Natural killer cell (primary cell): ENCODE data around the gene FGA. TPM values are rescaled to one million over a fixed set of nuclear protein-coding genes. Genes with fewer than 3 reads are reported as not detected.

Experiments
- ATAC-seq, 3 donors: fragments of 150-1000 bp in 2 of 3; fragments of 200-7000 bp in 1 of 3; cut with Tn5 transposase; 1 replicate in 1 of 3; 2 replicates in 2 of 3; pipeline ENCODE4 v1.10.0; 2021; ENCODE audit warnings: mild to moderate bottlenecking in 2 of 3, moderate library complexity in 2 of 3
- DNase-seq, 2 donors: peaks; one replicate each; pipeline versions ENCODE4 v3.0.0 to v3.0.0-alpha.2; 2013 to 2021; ENCODE audit warnings: mixed read lengths in 1 of 2
- H3K27ac ChIP-seq: one replicate; pipeline ENCODE4 v1.5.1; 2013; ENCODE audit warnings: mild to moderate bottlenecking, low read length
- H3K27me3 ChIP-seq: one replicate; pipeline ENCODE4 v1.6.1; 2013; ENCODE audit warnings: low read length; ENCODE audit not compliant: control insufficient read depth, insufficient read depth
- H3K36me3 ChIP-seq: one replicate; pipeline ENCODE4 v1.6.1; 2013; ENCODE audit warnings: low read length; ENCODE audit not compliant: control insufficient read depth, insufficient read depth
- H3K4me1 ChIP-seq: one replicate; pipeline ENCODE4 v1.6.1; 2013; ENCODE audit warnings: low read length; ENCODE audit not compliant: control insufficient read depth, insufficient read depth
- H3K4me3 ChIP-seq: one replicate; pipeline ENCODE4 v1.5.1; 2013; ENCODE audit warnings: low read length
- H3K9me3 ChIP-seq: one replicate; pipeline ENCODE4 v1.6.1; 2013; ENCODE audit warnings: low read length; ENCODE audit not compliant: control insufficient read depth, insufficient read depth
- H3K27ac Mint-ChIP-seq, 2 donors: one replicate each; pipeline ENCODE4 v1.8.0; 2022; ENCODE audit warnings: mild to moderate bottlenecking in 2 of 2, mixed read lengths in 2 of 2, moderate library complexity in 1 of 2
- H3K27me3 Mint-ChIP-seq, 2 donors: one replicate each; pipeline ENCODE4 v1.8.0; 2022; ENCODE audit warnings: low read depth in 2 of 2, mixed read lengths in 2 of 2
- H3K36me3 Mint-ChIP-seq: one replicate; pipeline ENCODE4 v1.8.0; 2022; ENCODE audit warnings: mixed read lengths
- H3K4me1 Mint-ChIP-seq, 2 donors: one replicate each; pipeline ENCODE4 v1.8.0; 2022; ENCODE audit warnings: mixed read lengths in 2 of 2
- H3K4me3 Mint-ChIP-seq: one replicate; pipeline ENCODE4 v1.8.0; 2022; ENCODE audit warnings: mild to moderate bottlenecking, moderate library complexity, mixed read lengths
- H3K9me3 Mint-ChIP-seq, 2 donors: one replicate each; pipeline ENCODE4 v1.8.0; 2022; ENCODE audit warnings: mixed read lengths in 2 of 2
- WGBS: methylation state at CpG from one replicate; pipeline ENCODE4 v1.1.7; 2013; ENCODE audit warnings: missing lambda C conversion rate; ENCODE audit not compliant: insufficient coverage; 5-methylcytosine and 5-hydroxymethylcytosine counted together
- intact Hi-C: fragments of 100-400 bp; cut with micrococcal nuclease; formaldehyde crosslinking; loops from one replicate; pipeline ENCODE4 v1.14.2; 2022
- total RNA-seq, 4 donors: library from RNA; stranded (reverse); fragments of 120-200 nt in 1 of 4; gene quantifications; one replicate each; pipeline versions ENCODE4 v1.2.3 to v1.2.4, GENCODE V29; 2013 to 2022
- TF ChIP-seq, protein P1 (sequence below): fragments of 200-600 bp; IDR thresholded peaks from one replicate; pipeline ENCODE4 v1.8.0; 2022; ENCODE audit warnings: antibody characterized with exemption

Gene FGA
- total RNA-seq, 3 donors from 2014 or later (not counting 1 experiment from before 2014, with no cell fraction given) = not detected

DNA sequence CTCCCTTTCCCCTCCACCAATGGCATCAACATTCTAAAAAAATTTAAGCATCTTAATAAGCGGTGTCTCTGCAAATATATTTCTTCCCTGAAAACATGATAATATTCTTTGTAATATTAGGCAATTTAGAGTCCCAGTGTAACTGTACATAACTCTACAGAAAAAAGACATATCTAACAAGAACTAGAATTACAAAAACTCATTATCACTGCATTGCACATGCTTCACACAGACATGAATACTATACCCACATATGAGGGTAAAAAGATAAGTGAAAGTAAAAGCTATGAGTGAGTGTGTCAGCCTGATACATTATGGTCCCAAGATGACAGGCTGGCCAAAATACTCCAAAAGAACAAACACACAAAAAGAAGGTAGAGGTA is 30.1 kb downstream of the FGA start:
- H3K4me1 Mint-ChIP-seq = no peaks in the 10 kb centered on the region
- H3K4me3 ChIP-seq = no peak overlapping the region
- peaks cover 2% of the 10 kb centered on the region for H3K27me3 ChIP-seq
- no peak overlapping the region for H3K27ac Mint-ChIP-seq
- ATAC-seq (no peak), DNase-seq (no peak)
- intact Hi-C loops = no loop called here
- H3K36me3 ChIP-seq = no peaks in the 10 kb centered on the region
- H3K27ac ChIP-seq = no peak overlapping the region
- H3K36me3 Mint-ChIP-seq = no peaks in the 10 kb centered on the region
- H3K27me3 Mint-ChIP-seq = peaks cover 3 to 17% of the 10 kb centered on the region in 2 donors
- no peak overlapping the region for H3K4me3 Mint-ChIP-seq
- no peaks in the 10 kb centered on the region for H3K4me1 ChIP-seq
- WGBS = no CpG with 5 or more reads among the region's 1 CpG
- H3K9me3 ChIP-seq = no peaks in the 10 kb centered on the region
- H3K9me3 Mint-ChIP-seq = no peaks in the 10 kb centered on the region
- TF ChIP-seq, protein P1, sequence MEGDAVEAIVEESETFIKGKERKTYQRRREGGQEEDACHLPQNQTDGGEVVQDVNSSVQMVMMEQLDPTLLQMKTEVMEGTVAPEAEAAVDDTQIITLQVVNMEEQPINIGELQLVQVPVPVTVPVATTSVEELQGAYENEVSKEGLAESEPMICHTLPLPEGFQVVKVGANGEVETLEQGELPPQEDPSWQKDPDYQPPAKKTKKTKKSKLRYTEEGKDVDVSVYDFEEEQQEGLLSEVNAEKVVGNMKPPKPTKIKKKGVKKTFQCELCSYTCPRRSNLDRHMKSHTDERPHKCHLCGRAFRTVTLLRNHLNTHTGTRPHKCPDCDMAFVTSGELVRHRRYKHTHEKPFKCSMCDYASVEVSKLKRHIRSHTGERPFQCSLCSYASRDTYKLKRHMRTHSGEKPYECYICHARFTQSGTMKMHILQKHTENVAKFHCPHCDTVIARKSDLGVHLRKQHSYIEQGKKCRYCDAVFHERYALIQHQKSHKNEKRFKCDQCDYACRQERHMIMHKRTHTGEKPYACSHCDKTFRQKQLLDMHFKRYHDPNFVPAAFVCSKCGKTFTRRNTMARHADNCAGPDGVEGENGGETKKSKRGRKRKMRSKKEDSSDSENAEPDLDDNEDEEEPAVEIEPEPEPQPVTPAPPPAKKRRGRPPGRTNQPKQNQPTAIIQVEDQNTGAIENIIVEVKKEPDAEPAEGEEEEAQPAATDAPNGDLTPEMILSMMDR = no peak

DNA sequence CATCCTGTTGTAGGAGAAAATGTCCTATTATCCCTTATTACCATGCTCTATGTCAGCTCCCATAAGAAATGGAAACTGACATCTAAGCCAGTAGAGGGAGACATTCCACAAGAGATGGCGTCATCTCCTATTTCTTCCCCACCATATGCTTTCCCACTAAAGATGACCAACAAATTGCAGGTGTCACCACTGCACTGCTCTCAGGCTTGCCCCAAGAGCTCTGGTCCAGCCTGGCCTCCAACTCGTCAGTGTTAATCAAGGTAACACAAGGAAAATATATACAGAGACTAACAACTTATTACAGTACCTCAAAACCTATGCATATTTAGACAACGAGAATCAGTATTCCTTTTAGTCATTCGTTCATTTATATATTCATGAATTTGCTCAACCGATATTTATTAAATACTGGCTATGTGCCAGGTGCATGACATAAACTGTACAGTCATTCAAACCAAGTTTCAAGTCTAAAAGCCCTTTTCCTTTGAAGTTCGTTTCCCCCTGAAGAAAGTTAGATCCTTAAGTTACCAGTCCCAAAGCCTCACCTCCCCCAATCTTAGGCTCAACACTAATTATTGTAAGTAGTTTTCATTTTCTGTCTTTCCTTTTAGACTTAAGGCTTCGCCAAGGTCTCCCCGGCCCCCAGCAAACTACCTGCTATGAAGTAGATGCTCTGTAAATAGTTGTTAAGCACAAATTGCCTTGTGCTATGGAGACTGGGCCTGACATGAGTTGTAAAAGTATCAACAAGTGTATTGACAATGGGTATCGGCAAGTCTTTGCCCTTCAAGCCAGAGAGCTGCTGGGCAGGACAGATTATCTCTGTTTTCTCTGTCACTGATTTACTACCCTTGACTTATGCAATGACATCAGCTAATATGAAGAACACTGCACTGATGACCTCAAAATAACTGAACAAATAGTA is 30.8 kb downstream of the FGA start:
- no peak overlapping the region for H3K27ac ChIP-seq
- H3K4me1 ChIP-seq = no peaks in the 10 kb centered on the region
- Mint-ChIP-seq H3K27me3 (peaks cover 3 to 17% of the 10 kb centered on the region in 2 donors), H3K27ac (no peak overlapping the region), H3K4me1 (no peaks in the 10 kb centered on the region), H3K4me3 (no peak overlapping the region), H3K36me3 (no peaks in the 10 kb centered on the region), H3K9me3 (no peaks in the 10 kb centered on the region)
- no peaks in the 10 kb centered on the region for H3K36me3 ChIP-seq
- intact Hi-C loops = no loop called here
- peaks cover 2% of the 10 kb centered on the region for H3K27me3 ChIP-seq
- peak in 1 of 2 donors; percentile 36 for DNase-seq
- no peak overlapping the region for H3K4me3 ChIP-seq
- TF ChIP-seq, protein P1 = no peak
- H3K9me3 ChIP-seq = no peaks in the 10 kb centered on the region
- WGBS = 77% methylated on average over 9 of the region's 9 CpGs
- ATAC-seq = no peak

DNA sequence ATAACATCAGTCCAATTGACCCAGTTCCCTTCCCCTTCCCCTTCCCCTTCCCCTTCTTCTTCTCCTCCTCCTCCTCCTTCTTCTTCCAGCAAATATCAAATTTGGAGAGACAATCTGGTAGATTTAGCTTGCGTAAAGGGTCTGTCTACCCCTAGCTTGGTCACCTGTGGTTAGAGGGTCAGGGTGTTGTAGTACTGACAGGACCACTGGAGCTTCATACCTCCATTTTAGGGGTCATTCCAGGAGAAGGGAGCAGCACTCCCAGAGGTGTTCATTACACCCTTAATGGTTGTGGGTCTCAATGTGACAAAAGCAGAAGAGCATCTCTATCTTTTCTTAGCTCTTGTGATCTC is 31.4 kb downstream of the FGA start:
- no peaks in the 10 kb centered on the region for H3K4me1 Mint-ChIP-seq
- H3K27me3 ChIP-seq = peaks cover 2% of the 10 kb centered on the region
- ATAC-seq = no peak
- TF ChIP-seq, protein P1 = no peak
- no peaks in the 10 kb centered on the region for H3K9me3 Mint-ChIP-seq
- no peak overlapping the region for H3K4me3 ChIP-seq
- H3K27ac Mint-ChIP-seq = no peak overlapping the region
- no peaks in the 10 kb centered on the region for H3K4me1 ChIP-seq
- no peaks in the 10 kb centered on the region for H3K36me3 Mint-ChIP-seq
- peaks cover 3 to 17% of the 10 kb centered on the region in 2 donors for H3K27me3 Mint-ChIP-seq
- no peaks in the 10 kb centered on the region for H3K9me3 ChIP-seq
- no peak for DNase-seq
- H3K36me3 ChIP-seq = no peaks in the 10 kb centered on the region
- H3K4me3 Mint-ChIP-seq = no peak overlapping the region
- WGBS = 86% methylated on average over 1 of the region's 1 CpG
- intact Hi-C loops = no loop called here
- no peak overlapping the region for H3K27ac ChIP-seq
